GM12865 (cell line): ENCODE data around the gene SRPK2.

ENCODE experiments used
- DNase-seq: peaks from one replicate; pipeline ENCODE4 v3.0.0; 2010; ENCODE audit warnings: low read depth
- H3K4me3 ChIP-seq: 2 replicates; pipeline ENCODE4 v1.5.1; 2011; ENCODE audit warnings: mild to moderate bottlenecking, low read depth, low read length, control low read depth
- CTCF ChIP-seq: IDR thresholded peaks from 2 replicates; pipeline ENCODE4 v1.5.1; 2011; ENCODE audit warnings: low read length, control low read depth, low read depth, inconsistent platforms; ENCODE audit not compliant: insufficient read depth; ENCODE audit errors: missing control alignments

The SRPK2 gene

GRCh38 chr7:105086850-105087249, 301.9 kb downstream of the SRPK2 start:
- no peak for DNase-seq
- no peak for TF ChIP-seq CTCF
- H3K4me3 ChIP-seq, result no peak overlapping the region

GRCh38 chr7:105084581-105084980, 304.1 kb downstream of the SRPK2 start:
- no peak overlapping the region for H3K4me3 ChIP-seq
- no peak for DNase-seq
- TF ChIP-seq CTCF, result no peak

- H3K4me3 ChIP-seq, result no peak overlapping the region
- no peak for TF ChIP-seq CTCF
- no peak for DNase-seq
Observed at GRCh38 chr7:105079348-105079747, 309.4 kb downstream of the SRPK2 start.

DNA sequence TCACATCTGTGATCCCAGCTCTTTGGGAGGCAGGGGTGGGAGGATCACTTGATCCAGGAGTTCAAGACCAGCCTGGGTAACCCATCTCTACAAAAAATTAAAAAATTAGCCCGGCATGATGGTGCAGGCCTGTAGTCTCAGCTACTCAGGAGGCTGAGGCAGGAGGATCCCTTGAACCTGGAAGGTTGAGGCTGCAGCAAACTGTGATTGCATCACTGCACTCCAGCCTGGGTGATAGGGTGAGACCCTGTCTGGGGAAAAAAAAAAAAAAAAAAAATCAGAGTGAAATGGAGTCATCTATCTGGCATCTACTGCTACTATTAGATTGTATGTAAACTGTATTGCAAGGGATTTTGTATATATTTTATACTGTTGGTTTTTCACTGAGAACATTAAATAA, 315.6 kb downstream of the SRPK2 start:
- no peak for DNase-seq
- TF ChIP-seq CTCF, result no peak
- no peak overlapping the region for H3K4me3 ChIP-seq

GRCh38 chr7:105068886-105069285, 319.8 kb downstream of the SRPK2 start:
- no peak for TF ChIP-seq CTCF
- H3K4me3 ChIP-seq, result no peak overlapping the region
- DNase-seq, result no peak

- H3K4me3 ChIP-seq, result no peak overlapping the region
- TF ChIP-seq CTCF, result no peak
- no peak for DNase-seq
Observed at GRCh38 chr7:105067691-105068090, 321.0 kb downstream of the SRPK2 start.
